GM10266 (cell line): ENCODE results near the gene TPCN2.

ENCODE experiments used
- DNase-seq: peaks from one replicate; pipeline ENCODE4 v3.0.0; 2012; ENCODE audit errors: extremely low spot score
- CTCF ChIP-seq: IDR thresholded peaks from 2 replicates; pipeline ENCODE4 v1.5.1; 2012; ENCODE audit warnings: mild to moderate bottlenecking, low read depth; ENCODE audit not compliant: control insufficient read depth, insufficient read depth; ENCODE audit errors: missing control alignments

Gene TPCN2

GRCh38 chr11:69057236-69057635 lies 8.5 kb downstream of the TPCN2 start:
- DNase-seq: no peak
- no peak for TF ChIP-seq CTCF

- TF ChIP-seq CTCF: no peak
- no peak for DNase-seq
Measured at GRCh38 chr11:69057801-69058200, 9.1 kb downstream of the TPCN2 start.

DNA sequence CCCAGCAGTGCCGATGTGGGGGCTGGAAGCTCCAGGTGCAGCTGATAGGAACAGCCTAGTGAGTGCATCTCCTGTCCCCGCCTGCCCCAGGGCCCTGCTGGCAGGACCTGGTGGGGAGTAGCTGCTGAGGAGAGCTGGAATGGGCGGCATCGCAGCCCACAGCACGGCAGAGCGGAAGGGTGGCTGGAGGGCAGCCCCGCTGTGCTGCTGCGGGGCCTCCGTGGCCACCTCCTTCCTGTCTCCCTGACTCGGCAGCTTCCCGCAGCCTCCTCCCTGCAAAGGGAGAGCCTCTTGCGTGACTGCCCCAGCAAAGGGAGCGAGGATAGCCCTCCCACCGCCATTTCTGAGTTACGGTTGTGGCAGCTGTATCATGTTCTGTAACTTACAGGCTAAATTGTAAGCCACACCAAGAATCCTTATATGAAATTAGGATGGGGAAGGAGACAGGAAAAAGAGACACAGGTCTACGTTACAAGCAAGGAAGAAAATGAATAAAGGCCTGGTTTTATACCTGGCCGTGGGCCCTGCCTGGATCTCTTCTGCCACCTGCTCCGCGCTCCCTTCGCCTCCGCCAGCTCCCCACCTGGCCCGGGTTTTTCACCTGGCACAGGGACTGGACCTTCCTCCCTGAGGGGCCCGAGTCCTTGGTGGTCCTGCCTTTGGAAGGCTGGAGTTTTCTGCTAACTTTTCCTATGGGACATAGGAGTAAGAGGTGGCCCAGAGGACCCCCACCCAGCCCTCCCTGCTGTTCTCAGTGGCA lies 10.0 kb downstream of the TPCN2 start:
- no peak for DNase-seq
- no peak for TF ChIP-seq CTCF

DNA sequence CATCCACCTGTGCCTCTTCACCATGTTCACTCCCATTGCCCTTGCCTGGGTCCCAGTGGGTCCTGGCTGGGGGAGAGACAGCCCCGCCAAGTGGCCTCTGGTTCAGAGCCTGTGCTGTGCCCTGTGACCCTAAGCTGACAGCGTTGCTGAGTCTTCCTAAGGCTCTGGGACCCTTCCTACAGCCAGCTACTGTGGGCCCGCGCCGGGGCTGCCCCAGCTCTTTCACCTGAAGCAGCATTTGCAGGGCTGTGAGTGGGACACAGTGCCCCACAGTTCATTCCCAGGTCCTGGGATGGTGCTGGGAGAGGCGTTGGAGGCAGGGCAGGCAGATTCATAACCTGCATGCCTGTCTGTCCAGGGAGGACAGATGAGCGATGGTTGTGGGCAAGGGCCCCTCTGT lies 10.7 kb downstream of the TPCN2 start:
- DNase-seq: no peak
- TF ChIP-seq CTCF: no peak

- no peak for TF ChIP-seq CTCF
- no peak for DNase-seq
Measured at GRCh38 chr11:69059985-69060384, 11.3 kb downstream of the TPCN2 start.

- TF ChIP-seq CTCF: no peak
- DNase-seq: no peak
Measured at GRCh38 chr11:69060806-69061712, 12.3 kb downstream of the TPCN2 start.

DNA sequence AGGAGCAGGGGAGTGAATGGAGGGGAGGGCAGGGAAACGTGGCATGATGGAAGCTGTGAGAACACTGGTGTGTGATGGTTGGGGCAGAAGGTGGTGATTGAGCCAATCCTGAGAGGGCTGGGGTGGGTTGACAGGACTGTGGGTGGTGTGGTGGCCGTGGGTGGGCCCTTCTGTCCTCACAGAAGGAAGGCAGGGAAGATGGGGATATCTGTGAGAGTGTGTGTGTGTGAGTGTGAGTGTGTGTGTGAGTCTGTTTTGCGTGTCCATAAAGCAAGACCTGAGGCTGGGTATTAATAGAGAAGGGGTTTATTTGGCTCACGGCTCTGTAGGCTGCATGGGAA lies 13.0 kb downstream of the TPCN2 start:
- no peak for TF ChIP-seq CTCF
- no peak for DNase-seq
